Fibroblast of lung (primary cell): ENCODE data around the gene NCAPD2.

Source experiments
- EZH2 ChIP-seq: IDR thresholded peaks from 2 replicates; pipeline ENCODE4 v1.5.1; 2012; ENCODE audit warnings: low read length, control low read depth, mild to moderate bottlenecking; ENCODE audit errors: missing control alignments
- TF ChIP-seq, protein P1 (sequence below), 2 donors: IDR thresholded peaks in 1 of 2; conservative IDR thresholded peaks in 1 of 2; 1 replicate in 1 of 2; 2 replicates in 1 of 2; pipeline ENCODE4 v1.5.1; 2011 to 2012; ENCODE audit warnings: low read length in 2 of 2, control low read depth in 1 of 2, inconsistent platforms in 1 of 2, low read depth in 1 of 2, mild to moderate bottlenecking in 1 of 2

GRCh38 chr12:6534945-6535696 is 41.2 kb downstream of the NCAPD2 start:
- TF ChIP-seq, protein P1, sequence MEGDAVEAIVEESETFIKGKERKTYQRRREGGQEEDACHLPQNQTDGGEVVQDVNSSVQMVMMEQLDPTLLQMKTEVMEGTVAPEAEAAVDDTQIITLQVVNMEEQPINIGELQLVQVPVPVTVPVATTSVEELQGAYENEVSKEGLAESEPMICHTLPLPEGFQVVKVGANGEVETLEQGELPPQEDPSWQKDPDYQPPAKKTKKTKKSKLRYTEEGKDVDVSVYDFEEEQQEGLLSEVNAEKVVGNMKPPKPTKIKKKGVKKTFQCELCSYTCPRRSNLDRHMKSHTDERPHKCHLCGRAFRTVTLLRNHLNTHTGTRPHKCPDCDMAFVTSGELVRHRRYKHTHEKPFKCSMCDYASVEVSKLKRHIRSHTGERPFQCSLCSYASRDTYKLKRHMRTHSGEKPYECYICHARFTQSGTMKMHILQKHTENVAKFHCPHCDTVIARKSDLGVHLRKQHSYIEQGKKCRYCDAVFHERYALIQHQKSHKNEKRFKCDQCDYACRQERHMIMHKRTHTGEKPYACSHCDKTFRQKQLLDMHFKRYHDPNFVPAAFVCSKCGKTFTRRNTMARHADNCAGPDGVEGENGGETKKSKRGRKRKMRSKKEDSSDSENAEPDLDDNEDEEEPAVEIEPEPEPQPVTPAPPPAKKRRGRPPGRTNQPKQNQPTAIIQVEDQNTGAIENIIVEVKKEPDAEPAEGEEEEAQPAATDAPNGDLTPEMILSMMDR (conservative IDR thresholded peaks at IDR 0.05 in 1 of 2, IDR thresholded peaks at IDR 0.05 in 1 of 2; ENCODE audit: low read depth in 1 of 2, low read length in 2 of 2): no peak
- no peak for TF ChIP-seq EZH2
